ENCODE data around the gene PDE4D.

- TF ChIP-seq CTCF (IDR thresholded peaks at IDR 0.05) (no peak), POLR2A (IDR thresholded peaks at IDR 0.05) (no peak)
Observed at GRCh38 chr5:59592101-59592500, 301.4 kb downstream of the PDE4D start.

All from heart left ventricle (tissue), 13 donors.